Osteocyte (in vitro differentiated cells): ENCODE data around the gene KSR1. TPM values are rescaled to one million over a fixed set of nuclear protein-coding genes. Genes with fewer than 3 reads are reported as not detected.
"Not testable (repeated sequence)": the region's sequence is repeated elsewhere in the genome, so short reads cannot be mapped to it uniquely, and the experiment has no call there.

Experiments used
- DNase-seq: peaks from one replicate; pipeline ENCODE4 v3.0.0; 2021; ENCODE audit warnings: mixed read lengths; ENCODE audit not compliant: unreplicated experiment; ENCODE audit errors: extremely low spot score
- H3K27ac Mint-ChIP-seq: one replicate; pipeline ENCODE4 v1.8.0; 2021; ENCODE audit warnings: mild to moderate bottlenecking, mixed read lengths; ENCODE audit not compliant: unreplicated experiment
- H3K27me3 Mint-ChIP-seq: one replicate; pipeline ENCODE4 v1.8.0; 2021; ENCODE audit warnings: mixed read lengths; ENCODE audit not compliant: unreplicated experiment
- H3K36me3 Mint-ChIP-seq: one replicate; pipeline ENCODE4 v1.8.0; 2021; ENCODE audit warnings: mixed read lengths; ENCODE audit not compliant: unreplicated experiment
- H3K4me1 Mint-ChIP-seq: one replicate; pipeline ENCODE4 v1.8.0; 2021; ENCODE audit warnings: mixed read lengths; ENCODE audit not compliant: unreplicated experiment
- H3K4me3 Mint-ChIP-seq: one replicate; pipeline ENCODE4 v1.8.0; 2021; ENCODE audit warnings: mild to moderate bottlenecking, moderate library complexity, mixed read lengths; ENCODE audit not compliant: unreplicated experiment
- H3K9me3 Mint-ChIP-seq: one replicate; pipeline ENCODE4 v1.8.0; 2021; ENCODE audit warnings: mixed read lengths; ENCODE audit not compliant: unreplicated experiment
- total RNA-seq: library from RNA; stranded (reverse); gene quantifications from 2 replicates; pipeline ENCODE4 v1.2.1, GENCODE V29; 2021
- TF ChIP-seq, protein P1 (sequence below): fragments of 200-600 bp; sonication (generic); IDR thresholded peaks from 2 replicates; pipeline ENCODE4 v1.5.0; 2021; ENCODE audit warnings: antibody characterized with exemption, mild to moderate bottlenecking, moderate library complexity

Gene KSR1
- total RNA-seq, 1 donor from 2014 or later = 63.4 TPM

DNA sequence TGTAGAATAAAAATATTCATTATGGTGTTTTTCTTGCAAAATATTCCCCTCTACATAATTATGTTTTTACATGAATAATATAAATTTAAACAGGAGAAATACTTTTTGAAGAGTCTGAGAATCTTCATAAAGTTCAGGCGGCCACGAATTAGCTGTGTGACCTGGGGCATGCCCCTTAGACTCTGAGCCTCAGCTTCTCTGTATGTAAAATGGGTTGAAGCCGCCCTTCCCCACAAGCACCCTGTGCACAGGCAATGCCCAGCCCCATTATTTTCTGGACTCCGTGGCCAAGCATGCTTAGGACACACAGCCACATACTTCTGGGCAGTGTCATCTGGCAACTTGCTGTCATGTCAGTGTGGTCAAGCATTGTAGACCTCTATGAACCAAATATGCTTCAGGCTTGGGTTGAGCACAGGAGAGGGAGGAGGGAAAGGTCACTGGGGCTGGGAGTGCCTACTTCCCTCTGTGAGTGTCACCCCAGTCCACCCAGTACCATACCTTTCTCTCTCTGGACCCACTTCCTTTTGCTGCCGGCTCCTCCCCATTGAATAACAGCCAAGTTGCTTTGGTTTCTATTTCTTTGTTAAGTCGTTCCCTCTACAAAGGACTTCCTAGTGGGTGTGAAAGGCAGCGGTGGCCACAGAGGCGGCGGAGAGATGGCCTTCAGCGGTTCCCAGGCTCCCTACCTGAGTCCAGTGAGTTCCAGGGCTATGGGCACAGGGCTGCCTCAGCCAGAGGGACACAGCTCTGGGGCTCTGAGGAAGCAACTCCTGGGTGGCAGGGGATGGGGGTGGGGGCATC is 174.6 kb downstream of the KSR1 start, which contains the start of gene LGALS9:
Gene LGALS9, plus strand, starts transcription at position 582 of the 804 bp plus-strand sequence. Its CDS starts 78 bp downstream, at position 660.
- H3K4me1 Mint-ChIP-seq = peaks cover 42% of the 10 kb centered on the region
- H3K4me3 Mint-ChIP-seq = no peak within 1 kb of the TSS
- H3K36me3 Mint-ChIP-seq = peaks cover 12% of the 10 kb centered on the region
- no peaks in the 10 kb centered on the region for H3K27me3 Mint-ChIP-seq
- TF ChIP-seq, protein P1, sequence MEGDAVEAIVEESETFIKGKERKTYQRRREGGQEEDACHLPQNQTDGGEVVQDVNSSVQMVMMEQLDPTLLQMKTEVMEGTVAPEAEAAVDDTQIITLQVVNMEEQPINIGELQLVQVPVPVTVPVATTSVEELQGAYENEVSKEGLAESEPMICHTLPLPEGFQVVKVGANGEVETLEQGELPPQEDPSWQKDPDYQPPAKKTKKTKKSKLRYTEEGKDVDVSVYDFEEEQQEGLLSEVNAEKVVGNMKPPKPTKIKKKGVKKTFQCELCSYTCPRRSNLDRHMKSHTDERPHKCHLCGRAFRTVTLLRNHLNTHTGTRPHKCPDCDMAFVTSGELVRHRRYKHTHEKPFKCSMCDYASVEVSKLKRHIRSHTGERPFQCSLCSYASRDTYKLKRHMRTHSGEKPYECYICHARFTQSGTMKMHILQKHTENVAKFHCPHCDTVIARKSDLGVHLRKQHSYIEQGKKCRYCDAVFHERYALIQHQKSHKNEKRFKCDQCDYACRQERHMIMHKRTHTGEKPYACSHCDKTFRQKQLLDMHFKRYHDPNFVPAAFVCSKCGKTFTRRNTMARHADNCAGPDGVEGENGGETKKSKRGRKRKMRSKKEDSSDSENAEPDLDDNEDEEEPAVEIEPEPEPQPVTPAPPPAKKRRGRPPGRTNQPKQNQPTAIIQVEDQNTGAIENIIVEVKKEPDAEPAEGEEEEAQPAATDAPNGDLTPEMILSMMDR = no peak
- H3K9me3 Mint-ChIP-seq = no peaks in the 10 kb centered on the region
- H3K27ac Mint-ChIP-seq = peak within 1 kb of the TSS; percentile 11
- no peak for DNase-seq

DNA sequence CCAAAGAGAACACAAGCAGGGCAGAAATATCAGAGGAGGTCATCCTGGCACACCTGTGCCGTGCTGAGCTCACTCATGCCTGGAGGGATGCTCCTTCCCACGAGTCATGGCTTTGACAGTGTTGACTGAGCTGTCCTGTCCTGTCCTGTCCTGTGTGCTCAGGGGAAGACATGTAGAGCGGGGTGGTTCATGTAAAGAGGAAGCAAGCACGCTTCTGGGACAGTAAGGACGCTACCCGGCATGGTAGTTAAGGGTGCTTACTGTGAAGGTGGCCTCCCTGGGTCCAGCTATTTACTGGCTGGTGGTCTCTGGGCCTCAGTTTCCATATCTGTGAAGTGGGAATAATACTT is 175.1 kb downstream of the KSR1 start:
- H3K4me1 Mint-ChIP-seq = peaks cover 42% of the 10 kb centered on the region
- no peak overlapping the region for H3K4me3 Mint-ChIP-seq
- no peak for DNase-seq
- H3K27me3 Mint-ChIP-seq = no peaks in the 10 kb centered on the region
- H3K27ac Mint-ChIP-seq = no peak overlapping the region
- TF ChIP-seq, protein P1 = no peak
- no peaks in the 10 kb centered on the region for H3K9me3 Mint-ChIP-seq
- H3K36me3 Mint-ChIP-seq = peaks cover 9% of the 10 kb centered on the region

DNA sequence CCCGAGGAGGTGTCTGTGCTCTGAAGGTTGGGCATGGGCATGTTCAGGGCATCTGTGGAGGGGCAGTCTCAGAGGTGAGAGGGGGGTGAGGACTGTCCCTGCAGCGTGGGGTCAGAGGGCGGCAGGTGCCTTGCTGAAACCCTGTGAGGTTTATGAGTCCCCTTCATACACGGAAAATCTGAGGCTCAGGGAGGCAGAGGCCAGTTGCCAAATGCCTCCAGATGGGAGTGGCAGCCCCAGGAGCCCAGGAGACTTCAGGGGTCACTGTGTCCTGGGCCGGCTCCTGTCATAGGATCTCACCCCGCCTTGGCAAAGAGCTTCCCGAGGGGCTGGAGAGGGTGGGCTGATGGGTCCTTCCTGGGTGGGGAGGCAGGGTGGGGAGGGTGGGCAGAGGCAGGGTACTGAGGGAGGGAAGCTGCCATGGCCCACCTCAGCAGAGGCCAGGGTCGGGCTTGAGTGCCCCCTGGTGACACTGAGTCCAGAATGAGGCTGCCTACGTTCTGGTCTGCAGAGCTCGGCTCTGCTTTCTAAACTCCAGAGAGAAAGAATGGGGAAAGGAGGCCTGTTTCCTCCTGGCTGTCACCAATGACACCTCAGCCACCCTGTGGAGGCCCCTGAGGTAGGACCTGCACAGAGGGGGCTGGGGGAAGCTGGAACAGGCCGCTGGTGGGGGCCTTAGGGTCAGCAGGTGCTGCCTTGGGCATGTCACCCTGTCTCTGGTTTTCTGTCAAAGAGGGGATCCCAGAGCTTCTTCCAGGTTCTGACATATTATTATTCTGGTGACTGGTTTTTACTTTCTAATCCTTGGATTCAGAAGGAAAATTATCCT is 175.9 kb downstream of the KSR1 start:
- Mint-ChIP-seq H3K4me1 (peaks cover 42% of the 10 kb centered on the region), H3K27me3 (no peaks in the 10 kb centered on the region), H3K27ac (peak overlapping the region; percentile 14), H3K36me3 (peaks cover 4% of the 10 kb centered on the region), H3K9me3 (no peaks in the 10 kb centered on the region), H3K4me3 (no peak overlapping the region)
- TF ChIP-seq, protein P1 = no peak
- DNase-seq = no peak

DNA sequence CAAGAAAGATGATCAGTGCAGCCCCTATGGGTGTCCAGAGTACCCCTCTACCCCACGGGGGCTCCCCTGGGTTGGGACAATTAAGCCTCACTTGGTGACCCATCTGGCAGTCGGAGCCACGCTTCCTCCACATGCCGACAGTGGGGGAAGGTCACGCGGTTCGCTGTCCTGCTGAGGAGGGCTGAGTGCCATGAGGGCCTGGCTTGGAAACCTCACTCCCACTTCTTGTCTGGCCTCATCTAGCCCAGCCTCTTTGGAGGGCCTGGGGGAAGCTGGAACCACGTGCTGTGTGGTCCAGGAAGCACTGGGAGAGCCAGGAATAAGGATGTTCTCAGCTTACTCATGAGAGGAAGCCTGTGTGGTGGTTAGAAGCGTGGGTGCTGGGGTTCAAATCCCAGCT is 176.5 kb downstream of the KSR1 start:
- H3K4me3 Mint-ChIP-seq, H3K27me3 Mint-ChIP-seq, H3K36me3 Mint-ChIP-seq, DNase-seq, H3K9me3 Mint-ChIP-seq: not testable (repeated sequence)
- H3K4me1 Mint-ChIP-seq = peaks cover 42% of the 10 kb centered on the region
- peak overlapping the region; percentile 34 for H3K27ac Mint-ChIP-seq

DNA sequence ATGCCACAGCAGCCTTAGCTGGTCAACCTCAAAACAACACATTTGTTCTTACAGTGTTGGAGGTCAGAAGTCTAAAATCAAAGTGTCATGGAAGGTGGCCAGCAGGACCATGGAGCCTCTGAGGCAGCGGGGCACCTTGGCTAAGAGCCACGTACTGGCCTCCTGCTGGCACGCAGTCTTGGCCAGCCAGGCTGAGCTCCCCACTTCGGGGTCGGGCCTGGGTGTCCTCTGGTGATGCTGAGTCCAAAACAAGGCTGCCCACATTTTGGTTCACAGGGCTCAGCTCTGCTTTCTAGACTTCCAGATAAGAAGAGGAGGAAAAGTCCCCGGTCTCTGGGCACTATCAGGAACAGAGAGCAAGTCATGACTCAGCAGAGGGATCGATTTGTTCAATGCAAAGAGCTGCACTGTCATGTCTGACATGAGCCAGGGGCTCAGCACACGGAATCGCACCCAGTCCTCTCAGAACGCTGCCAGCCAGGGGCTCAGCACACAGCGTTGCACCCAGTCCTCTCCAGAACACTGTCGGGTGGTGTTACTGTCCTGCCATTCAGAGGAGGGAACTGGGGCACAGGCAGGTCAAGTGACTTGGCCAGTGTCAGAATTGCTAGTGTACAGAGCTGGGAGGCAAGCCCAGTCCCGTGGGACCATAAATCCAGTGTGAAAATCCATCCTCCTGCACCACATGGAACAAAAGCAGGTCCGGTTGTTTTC is 177.2 kb downstream of the KSR1 start:
- Mint-ChIP-seq H3K36me3 (peaks cover 4% of the 10 kb centered on the region), H3K9me3 (no peaks in the 10 kb centered on the region), H3K4me1 (peaks cover 42% of the 10 kb centered on the region), H3K4me3 (no peak overlapping the region), H3K27me3 (no peaks in the 10 kb centered on the region), H3K27ac (peak overlapping the region; percentile 34)
- TF ChIP-seq, protein P1 = no peak
- no peak for DNase-seq
